ENCODE measurements around the gene GRIP2. TPM values are rescaled to one million over a fixed set of nuclear protein-coding genes. Genes with fewer than 3 reads are reported as not detected.
A peak's percentile ranks its signal among the peaks of the same experiment; 100 is the strongest.

The GRIP2 gene
- total RNA-seq, 6 donors from 2014 or later: 0.33 to 1.0 (median 0.59) TPM

DNA sequence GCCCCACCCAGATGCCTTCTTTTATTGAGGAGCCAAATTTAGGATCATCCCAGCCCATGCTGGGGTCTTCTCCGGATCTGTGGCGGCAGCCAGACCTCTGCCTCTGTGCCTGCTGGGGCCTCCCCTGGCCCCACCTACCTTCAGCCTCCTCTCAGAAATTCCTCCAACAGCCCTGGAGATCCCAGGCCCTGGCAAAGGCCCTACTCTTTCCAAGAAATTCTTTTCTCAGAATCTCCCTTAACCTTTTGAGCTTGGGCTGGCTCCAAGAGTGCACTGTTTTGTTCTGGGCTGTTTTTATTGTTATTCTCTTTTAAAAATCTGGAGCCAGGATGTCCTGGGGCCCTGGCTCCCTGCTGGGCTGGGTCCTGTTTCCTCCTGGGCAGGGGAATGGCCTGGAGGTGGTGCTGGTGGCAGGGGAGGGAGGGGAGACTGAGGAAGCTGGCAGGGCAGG is 57.8 kb downstream of the GRIP2 start:
- Histone ChIP-seq H3K4me1 (peaks cover 0 to 10% (median 4%) of the 10 kb centered on the region in 4 donors), H3K36me3 (peaks cover 20 to 96% (median 87%) of the 10 kb centered on the region in 4 donors), H3K27me3 (no peaks in the 10 kb centered on the region), H3K27ac (peak overlapping the region in 1 of 4 donors; percentile 44), H3K4me3 (no peak overlapping the region), H3K9me3 (no peaks in the 10 kb centered on the region)
- ATAC-seq (ENCODE audit: low FRiP score in 2 of 2): no peak
- no peak for TF ChIP-seq POLR2AphosphoS5 (IDR thresholded peaks at IDR 0.05)
- TF ChIP-seq EP300 (IDR thresholded peaks at IDR 0.05): no peak
- TF ChIP-seq, protein P1, sequence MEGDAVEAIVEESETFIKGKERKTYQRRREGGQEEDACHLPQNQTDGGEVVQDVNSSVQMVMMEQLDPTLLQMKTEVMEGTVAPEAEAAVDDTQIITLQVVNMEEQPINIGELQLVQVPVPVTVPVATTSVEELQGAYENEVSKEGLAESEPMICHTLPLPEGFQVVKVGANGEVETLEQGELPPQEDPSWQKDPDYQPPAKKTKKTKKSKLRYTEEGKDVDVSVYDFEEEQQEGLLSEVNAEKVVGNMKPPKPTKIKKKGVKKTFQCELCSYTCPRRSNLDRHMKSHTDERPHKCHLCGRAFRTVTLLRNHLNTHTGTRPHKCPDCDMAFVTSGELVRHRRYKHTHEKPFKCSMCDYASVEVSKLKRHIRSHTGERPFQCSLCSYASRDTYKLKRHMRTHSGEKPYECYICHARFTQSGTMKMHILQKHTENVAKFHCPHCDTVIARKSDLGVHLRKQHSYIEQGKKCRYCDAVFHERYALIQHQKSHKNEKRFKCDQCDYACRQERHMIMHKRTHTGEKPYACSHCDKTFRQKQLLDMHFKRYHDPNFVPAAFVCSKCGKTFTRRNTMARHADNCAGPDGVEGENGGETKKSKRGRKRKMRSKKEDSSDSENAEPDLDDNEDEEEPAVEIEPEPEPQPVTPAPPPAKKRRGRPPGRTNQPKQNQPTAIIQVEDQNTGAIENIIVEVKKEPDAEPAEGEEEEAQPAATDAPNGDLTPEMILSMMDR (IDR thresholded peaks at IDR 0.05): no peak
- no peak for DNase-seq
- 83 to 85% methylated on average over 2 of the region's 2 CpGs for WGBS, 2 donors

DNA sequence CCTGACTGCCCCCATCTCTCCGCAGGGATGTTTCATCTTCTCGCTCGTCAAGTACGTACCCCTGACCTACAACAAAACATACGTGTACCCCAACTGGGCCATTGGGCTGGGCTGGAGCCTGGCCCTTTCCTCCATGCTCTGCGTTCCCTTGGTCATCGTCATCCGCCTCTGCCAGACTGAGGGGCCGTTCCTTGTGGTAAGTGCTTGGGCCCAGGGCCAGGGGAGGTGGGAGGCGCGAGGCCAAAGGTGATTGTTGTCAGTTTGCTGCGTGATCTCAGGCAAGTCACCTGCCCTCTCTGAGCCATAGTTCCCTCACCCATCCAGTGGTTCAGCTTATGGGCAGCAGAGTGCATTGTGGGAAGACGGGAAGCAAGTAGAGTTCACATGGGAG is 58.5 kb downstream of the GRIP2 start:
- Histone ChIP-seq H3K27me3 (no peaks in the 10 kb centered on the region), H3K4me3 (no peak overlapping the region), H3K36me3 (peaks cover 20 to 97% (median 88%) of the 10 kb centered on the region in 4 donors), H3K27ac (no peak overlapping the region), H3K4me1 (peaks cover 0 to 10% (median 4%) of the 10 kb centered on the region in 4 donors), H3K9me3 (no peaks in the 10 kb centered on the region)
- ATAC-seq (ENCODE audit: low FRiP score in 2 of 2) (no peak), DNase-seq (no peak)
- 96 to 98% methylated on average over 12 to 13 of the region's 13 CpGs for WGBS, 2 donors
- TF ChIP-seq POLR2AphosphoS5 (IDR thresholded peaks at IDR 0.05) (no peak), EP300 (IDR thresholded peaks at IDR 0.05) (no peak), POLR2A (IDR thresholded peaks at IDR 0.05) (no peak)
- TF ChIP-seq, protein P1 (IDR thresholded peaks at IDR 0.05): no peak

- DNase-seq: no peak
- no peaks in the 10 kb centered on the region for H3K27me3 ChIP-seq
- no peak for ATAC-seq (ENCODE audit: low FRiP score in 2 of 2)
- no peaks in the 10 kb centered on the region for H3K9me3 ChIP-seq
- TF ChIP-seq, protein P1 (IDR thresholded peaks at IDR 0.05): no peak
- TF ChIP-seq POLR2A (IDR thresholded peaks at IDR 0.05): no peak
- TF ChIP-seq POLR2AphosphoS5 (IDR thresholded peaks at IDR 0.05): no peak
- no peak for TF ChIP-seq EP300 (IDR thresholded peaks at IDR 0.05)
- H3K36me3 ChIP-seq: peaks cover 20 to 95% (median 88%) of the 10 kb centered on the region in 4 donors
- peaks cover 0 to 10% (median 4%) of the 10 kb centered on the region in 4 donors for H3K4me1 ChIP-seq
- 93 to 95% methylated on average over 9 to 10 of the region's 10 CpGs for WGBS, 2 donors
- peak overlapping the region in 1 of 4 donors; percentile 13 for H3K27ac ChIP-seq
- H3K4me3 ChIP-seq: no peak overlapping the region
Observed at GRCh38 chr3:14481018-14481645, 59.0 kb downstream of the GRIP2 start.

GRCh38 chr3:14480207-14481017 is 59.7 kb downstream of the GRIP2 start:
- no peak for DNase-seq
- no peaks in the 10 kb centered on the region for H3K27me3 ChIP-seq
- H3K4me3 ChIP-seq: no peak overlapping the region
- H3K27ac ChIP-seq: peak overlapping the region in 1 of 4 donors; percentile 13
- no peak for TF ChIP-seq POLR2AphosphoS5 (IDR thresholded peaks at IDR 0.05)
- TF ChIP-seq POLR2A (IDR thresholded peaks at IDR 0.05): no peak
- TF ChIP-seq EP300 (IDR thresholded peaks at IDR 0.05): no peak
- TF ChIP-seq, protein P1 (IDR thresholded peaks at IDR 0.05): no peak
- peaks cover 24 to 95% (median 84%) of the 10 kb centered on the region in 4 donors for H3K36me3 ChIP-seq
- no peaks in the 10 kb centered on the region for H3K9me3 ChIP-seq
- ATAC-seq (ENCODE audit: low FRiP score in 2 of 2): peak; percentile 28 to 45
- H3K4me1 ChIP-seq: peaks cover 0 to 10% (median 4%) of the 10 kb centered on the region in 4 donors
- WGBS, 2 donors: 90 to 93% methylated on average over 6 to 8 of the region's 8 CpGs
